ENCODE measurements around the gene GAL3ST3. TPM values are rescaled to one million over a fixed set of nuclear protein-coding genes. Genes with fewer than 3 reads are reported as not detected.

GAL3ST3 gene
- total and polyA plus RNA-seq, 2 of the 8 experiments (the other 6 are each of a cell fraction or from before 2014, with no cell fraction given) = 21.1 to 21.4 TPM

DNA sequence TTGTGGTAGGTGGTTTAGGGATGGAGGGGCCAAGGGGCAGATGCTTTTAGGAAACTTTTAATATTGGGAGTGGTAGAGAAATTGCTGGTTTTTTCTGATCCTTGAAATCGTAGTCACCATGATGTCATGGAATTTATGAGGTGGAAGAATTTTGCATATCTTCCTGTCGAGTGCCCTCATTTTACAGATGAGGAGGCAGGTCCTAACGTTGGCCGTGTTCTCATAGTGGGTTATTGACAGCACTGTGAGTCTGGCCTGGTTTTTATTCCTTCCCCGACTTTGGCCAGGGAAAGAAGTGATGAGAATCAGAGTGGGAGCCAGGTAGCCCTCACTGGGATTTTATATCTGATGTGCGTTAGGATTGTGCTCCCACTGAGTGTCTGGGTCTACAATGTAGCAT lies 12.3 kb upstream of the GAL3ST3 start:
- TF ChIP-seq JUND (IDR thresholded peaks at IDR 0.05; ENCODE audit: low read length) (no peak), SP1 (IDR thresholded peaks at IDR 0.05; ENCODE audit: low read depth, low read length) (no peak), EGR1 (IDR thresholded peaks at IDR 0.05; ENCODE audit: borderline replicate concordance, low read depth, low read length) (no peak), CREB1 (IDR thresholded peaks at IDR 0.05) (no peak), SP2 (IDR thresholded peaks at IDR 0.05; ENCODE audit: low read length) (no peak), RFX5 (IDR thresholded peaks at IDR 0.05; ENCODE audit: borderline replicate concordance, low read depth, low read length) (no peak)
- Histone ChIP-seq H3K4me3 (ENCODE audit: extremely low read depth in 1 of 4, insufficient read depth in 2 of 4, low read depth in 3 of 4, low read length in 4 of 4) (no peak overlapping the region), H3K79me1 (ENCODE audit: low read depth, low read length) (no peaks in the 10 kb centered on the region), H3K4ac (replicated peaks; ENCODE audit: insufficient read length, low read depth, low read length) (no peak overlapping the region), H3K4me1 (replicated peaks in 1 of 4; ENCODE audit: control insufficient read depth in 3 of 4, insufficient read depth in 4 of 4, low read length in 3 of 4) (no peaks in the 10 kb centered on the region), H3K27ac (ENCODE audit: low read depth, low read length) (no peak overlapping the region), H3K23ac (ENCODE audit: insufficient read length) (no peak overlapping the region), H4K8ac (ENCODE audit: extremely low read depth, insufficient read depth, low read length) (no peak overlapping the region), H3K36me3 (ENCODE audit: control insufficient read depth in 2 of 4, insufficient read depth in 4 of 4, low read length in 3 of 4) (peaks cover 56 to 94% (median 79%) of the 10 kb centered on the region in 4 experiments), H4K5ac (ENCODE audit: insufficient read length, low read depth, low read length) (no peak overlapping the region), H2BK20ac (ENCODE audit: low read length) (no peak overlapping the region), H3K18ac (ENCODE audit: extremely low read depth, low read length) (no peak overlapping the region), H3K9me3 (ENCODE audit: insufficient read depth in 2 of 2, low read depth in 1 of 2, low read length in 1 of 2) (no peaks in the 10 kb centered on the region), H3K4me2 (ENCODE audit: insufficient read depth in 1 of 2, low read depth in 2 of 2, low read length in 2 of 2) (no peak overlapping the region), H2BK5ac (ENCODE audit: low read depth, low read length) (no peak overlapping the region), H2BK120ac (replicated peaks; ENCODE audit: low read depth, low read length) (no peak overlapping the region), H4K20me1 (replicated peaks in 1 of 2; ENCODE audit: control insufficient read depth in 1 of 2, insufficient read depth in 2 of 2, low read length in 2 of 2) (peaks cover 0 to 7% of the 10 kb centered on the region in 2 experiments), H3K27me3 (replicated peaks in 1 of 4; ENCODE audit: control insufficient read depth in 3 of 4, extremely low read depth in 1 of 4, insufficient read depth in 3 of 4, low read length in 3 of 4) (no peaks in the 10 kb centered on the region), H2AFZ (ENCODE audit: low read length) (no peak overlapping the region), H2BK12ac (ENCODE audit: low read depth, low read length) (no peak overlapping the region), H3K56ac (replicated peaks; ENCODE audit: insufficient read length, low read depth, low read length) (no peak overlapping the region), H3K14ac (ENCODE audit: insufficient read length) (no peak overlapping the region), H4K91ac (replicated peaks; ENCODE audit: insufficient read length, low read length) (no peak overlapping the region), H3K23me2 (ENCODE audit: low read depth, low read length) (no peaks in the 10 kb centered on the region), H2AK5ac (ENCODE audit: low read depth, low read length) (no peak overlapping the region), H3K79me2 (ENCODE audit: control insufficient read depth in 1 of 2, insufficient read depth in 2 of 2, low read length in 2 of 2) (no peaks in the 10 kb centered on the region), H3K9ac (replicated peaks in 1 of 4; ENCODE audit: extremely low read depth in 1 of 4, low read depth in 3 of 4, low read length in 3 of 4) (no peak overlapping the region), H2BK15ac (ENCODE audit: low read length) (no peak overlapping the region)
- WGBS, 2 experiments (ENCODE audit: extremely low coverage in 1 of 2, insufficient coverage in 1 of 2, insufficient read length in 1 of 2, insufficient replicate concordance in 2 of 2, low coverage in 1 of 2, low lambda C conversion rate in 2 of 2, missing lambda C conversion rate in 1 of 2) = 90% methylated on average over 6 of the region's 6 CpGs; no CpG with 5 or more reads in 1 of the 2 experiments
- FAIRE-seq = no peak
- ChIA-PET CTCF (ENCODE audit: partially characterized antibody) (interaction anchor here (8.8 kb wide), 1 partner anchor 6 kb away, joined by 144 read pairs; the partner anchor contains the start of genes GAL3ST3 and SF3B2), POLR2A (ENCODE audit: partially characterized antibody) (interaction anchor here (0.6 to 13.4 kb wide), 5 partner anchors 6 to 215 kb away, joined by 3 to 150 read pairs (median 4); partner anchors contain the start of genes PACS1 and SF3B2)
- no peak for DNase-seq (ENCODE audit: low read depth in 1 of 2, low spot score in 2 of 2)

Data from H1 (cell line).